ENCODE measurements around the gene GINS3.

DNA sequence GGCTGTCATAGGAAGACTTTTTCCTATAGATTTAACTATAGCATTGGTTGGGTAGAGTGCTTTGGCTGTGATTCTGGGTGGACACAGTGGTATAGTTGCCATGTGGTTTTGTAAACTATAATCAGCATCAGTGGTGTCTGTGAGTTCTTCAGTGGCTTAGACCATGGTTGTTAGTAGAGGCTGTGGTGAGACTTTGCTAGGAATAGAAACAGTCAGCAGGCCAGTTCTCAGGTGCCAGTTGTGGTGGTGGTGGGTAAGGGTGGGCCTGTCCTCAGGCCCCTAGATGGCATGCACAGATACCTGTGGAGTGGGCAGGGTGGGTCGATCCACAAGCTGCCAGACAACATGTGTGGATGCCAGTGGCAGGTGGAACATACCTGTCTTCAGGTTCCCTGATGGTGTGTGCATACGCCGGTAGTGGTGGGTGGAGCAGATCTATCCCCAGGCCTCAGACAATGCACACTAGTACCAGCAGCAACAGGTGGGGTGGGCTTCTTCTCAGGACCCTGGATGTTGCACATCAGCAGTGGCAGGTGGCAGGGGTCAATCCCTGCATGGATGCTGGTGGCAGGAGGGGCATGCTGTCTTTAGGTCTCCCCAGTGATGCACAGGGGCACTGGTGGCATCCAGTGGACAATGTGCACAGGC lies 28.4 kb upstream of the GINS3 start:
- no peak for TF ChIP-seq POLR2A (IDR thresholded peaks at IDR 0.05; ENCODE audit: low read depth, low read length)
- no peak for TF ChIP-seq POLR2AphosphoS5 (IDR thresholded peaks at IDR 0.05; ENCODE audit: low read depth, low read length)
- TF ChIP-seq TAF1 (IDR thresholded peaks at IDR 0.05; ENCODE audit: low read depth, low read length): no peak
- no peak for TF ChIP-seq POU2F2 (IDR thresholded peaks at IDR 0.05; ENCODE audit: low read depth, low read length)

Measured in GM12891 (cell line).